GM12891 (cell line): ENCODE results near the gene ACSBG1.

Experiments
- PAX5 ChIP-seq: IDR thresholded peaks from 2 replicates; pipeline ENCODE4 v1.6.1; 2011; ENCODE audit warnings: low read length, moderate library complexity, mild to moderate bottlenecking; ENCODE audit not compliant: insufficient read depth, severe bottlenecking
- POLR2A ChIP-seq: IDR thresholded peaks from 2 replicates; pipeline ENCODE4 v1.6.1; 2011; ENCODE audit warnings: low read depth, low read length, control low read depth
- POU2F2 ChIP-seq: IDR thresholded peaks from 2 replicates; pipeline ENCODE4 v1.6.1; 2011; ENCODE audit warnings: low read depth, mild to moderate bottlenecking, control low read depth, low read length, moderate library complexity
- TAF1 ChIP-seq: IDR thresholded peaks from 2 replicates; pipeline ENCODE4 v1.6.1; 2011; ENCODE audit warnings: low read depth, low read length, control low read depth

- no peak for TF ChIP-seq POLR2A
- TF ChIP-seq POU2F2, result no peak
- no peak for TF ChIP-seq TAF1
- no peak for TF ChIP-seq PAX5
Measured at GRCh38 chr15:78265752-78266224, 31.4 kb upstream of the ACSBG1 start.
